AG10803 (cell line): ENCODE measurements around the gene IL6.

Experiments
- DNase-seq: peaks from one replicate; pipeline ENCODE4 v3.0.0; 2010; ENCODE audit warnings: low read depth
- H3K4me3 ChIP-seq: 2 replicates; pipeline ENCODE4 v1.5.1; 2011; ENCODE audit warnings: mild to moderate bottlenecking, low read length, control low read depth
- CTCF ChIP-seq: conservative IDR thresholded peaks from 2 replicates; pipeline ENCODE4 v1.5.1; 2011; ENCODE audit warnings: mild to moderate bottlenecking, low read length, control low read depth, inconsistent platforms

Gene IL6

GRCh38 chr7:22781230-22781711 lies 54.3 kb downstream of the IL6 start:
- H3K4me3 ChIP-seq: no peak overlapping the region
- no peak for TF ChIP-seq CTCF
- peak; percentile 99 for DNase-seq
